Kidney (tissue), 14 donors: ENCODE measurements around the gene EDC3. TPM values are rescaled to one million over a fixed set of nuclear protein-coding genes. Genes with fewer than 3 reads are reported as not detected.

Source experiments
- DNase-seq, 5 donors: peaks; one replicate each; pipeline ENCODE4 v3.0.0-alpha.2; 2013 to 2020
- FAIRE-seq: peaks from 2 replicates; lab custom pipeline; 2012; peaks lifted over from hg19 to GRCh38; lab: Jason Lieb, UNC
- H3K27ac ChIP-seq, 2 donors: one replicate each; pipeline ENCODE4 v1.7.0; 2013; ENCODE audit warnings: low read depth in 2 of 2, low read length in 2 of 2, inconsistent platforms in 1 of 2
- H3K27me3 ChIP-seq: one replicate; pipeline ENCODE4 v1.7.1; 2013; ENCODE audit warnings: low read length, inconsistent platforms; ENCODE audit not compliant: control insufficient read depth, insufficient read depth
- H3K36me3 ChIP-seq, 3 donors: one replicate each; pipeline versions ENCODE4 v1.7.0 to v1.7.1; 2013; ENCODE audit warnings: low read length in 3 of 3, control low read depth in 1 of 3, inconsistent platforms in 1 of 3; ENCODE audit not compliant: insufficient read depth in 3 of 3, control insufficient read depth in 2 of 3
- H3K4me1 ChIP-seq, 3 donors: one replicate each; pipeline versions ENCODE4 v1.7.0 to v1.7.1; 2013; ENCODE audit warnings: low read length in 3 of 3, inconsistent platforms in 1 of 3, low read depth in 1 of 3; ENCODE audit not compliant: control insufficient read depth in 2 of 3, insufficient read depth in 2 of 3
- H3K4me3 ChIP-seq, 3 donors: one replicate each; pipeline versions ENCODE4 v1.7.0 to v1.8.1; 2013; ENCODE audit warnings: low read length in 3 of 3, control low read depth in 1 of 3, inconsistent platforms in 1 of 3
- H3K9ac ChIP-seq, 3 donors: one replicate each; pipeline versions ENCODE4 v1.7.0 to v1.7.1; 2013; ENCODE audit warnings: low read length in 3 of 3, control low read depth in 1 of 3, inconsistent platforms in 1 of 3
- H3K9me3 ChIP-seq, 3 donors: one replicate each; pipeline versions ENCODE4 v1.7.0 to v1.7.1; 2013; ENCODE audit warnings: low read length in 3 of 3, control low read depth in 1 of 3, inconsistent platforms in 1 of 3; ENCODE audit not compliant: control insufficient read depth in 2 of 3, insufficient read depth in 1 of 3
- intact Hi-C: fragments of 100-400 bp; cut with DNase I; formaldehyde crosslinking; loops from one replicate; pipeline ENCODE4 v1.11.1; 2022
- polyA plus RNA-seq: library from polyadenylated mRNA; stranded (reverse); fragments of 350-450 nt; fragmentation: Illumina TruSeq; extraction: RNeasy Lipid Tissue Mini Kit (QIAGEN cat#74804); gene quantifications from one replicate; pipeline ENCODE4 v1.2.3, GENCODE V29; 2014; ENCODE audit warnings: low read depth, low replicate concordance; ENCODE audit not compliant: insufficient read depth
- total RNA-seq: library from RNA; stranded (reverse); fragmentation: NEBNext Ultra II Directional; extraction: Animal tissue kit (Norgen Biotek cat#: 25700); gene quantifications from one replicate; pipeline ENCODE4 v1.2.1, GENCODE V29; 2021
- TF ChIP-seq, protein P1 (sequence below): IDR thresholded peaks from 3 replicates; pipeline ENCODE4 v1.5.1; 2012; ENCODE audit warnings: mild to moderate bottlenecking, moderate library complexity, borderline replicate concordance; ENCODE audit not compliant: insufficient read depth; ENCODE audit errors: extremely low read depth
- donor health status: control.
- donor health status: control.
- donor health status: control.
- donor health status: control.
- donor health status: control.
- donor health status: DM: yes; HTN: yes; CAD: no.
- donor health status: Normal renal cell carcinoma (clear cell type).

EDC3 gene
- total and polyA plus RNA-seq, 2 donors from 2014 or later = 11.5 to 27.7 TPM

DNA sequence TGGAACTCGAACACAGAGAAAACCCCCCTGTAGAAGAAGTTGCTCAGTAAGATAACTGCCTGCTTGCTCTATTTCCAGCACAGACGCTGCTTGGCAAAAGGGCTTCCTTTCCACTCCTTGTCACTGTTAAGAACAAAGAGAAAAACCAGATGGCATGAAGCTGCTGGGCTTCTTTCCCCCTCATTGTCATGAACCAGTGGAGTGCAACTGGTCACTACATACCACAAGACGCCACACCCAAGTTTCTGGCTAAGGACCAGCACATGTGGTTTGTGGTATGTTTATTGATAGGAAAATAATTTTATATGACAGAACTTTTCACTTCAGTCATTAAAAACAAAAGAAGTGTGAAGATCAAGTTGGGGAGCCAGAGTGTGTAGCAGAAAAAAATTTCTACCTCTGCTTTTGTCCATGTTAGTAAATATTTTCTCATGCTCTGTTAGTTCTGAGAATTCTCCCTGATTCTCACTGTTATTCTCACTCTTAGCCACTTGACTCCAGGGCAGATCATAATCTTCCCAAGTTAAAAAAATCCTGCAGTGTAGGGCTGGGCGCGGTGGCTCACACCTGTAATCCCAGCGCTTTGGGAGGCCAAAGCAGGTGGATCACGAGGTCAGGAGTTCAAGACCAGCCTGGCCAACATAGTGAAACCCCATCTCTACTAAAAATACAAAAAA lies 42.3 kb downstream of the EDC3 start:
- no peak overlapping the region for H3K4me3 ChIP-seq
- H3K9me3 ChIP-seq = no peaks in the 10 kb centered on the region
- no peaks in the 10 kb centered on the region for H3K27me3 ChIP-seq
- intact Hi-C loops = no loop called here
- no peak overlapping the region for H3K9ac ChIP-seq
- FAIRE-seq (no peak), DNase-seq (no peak)
- H3K4me1 ChIP-seq = peaks cover 0 to 14% (median 6%) of the 10 kb centered on the region in 3 donors
- TF ChIP-seq, protein P1, sequence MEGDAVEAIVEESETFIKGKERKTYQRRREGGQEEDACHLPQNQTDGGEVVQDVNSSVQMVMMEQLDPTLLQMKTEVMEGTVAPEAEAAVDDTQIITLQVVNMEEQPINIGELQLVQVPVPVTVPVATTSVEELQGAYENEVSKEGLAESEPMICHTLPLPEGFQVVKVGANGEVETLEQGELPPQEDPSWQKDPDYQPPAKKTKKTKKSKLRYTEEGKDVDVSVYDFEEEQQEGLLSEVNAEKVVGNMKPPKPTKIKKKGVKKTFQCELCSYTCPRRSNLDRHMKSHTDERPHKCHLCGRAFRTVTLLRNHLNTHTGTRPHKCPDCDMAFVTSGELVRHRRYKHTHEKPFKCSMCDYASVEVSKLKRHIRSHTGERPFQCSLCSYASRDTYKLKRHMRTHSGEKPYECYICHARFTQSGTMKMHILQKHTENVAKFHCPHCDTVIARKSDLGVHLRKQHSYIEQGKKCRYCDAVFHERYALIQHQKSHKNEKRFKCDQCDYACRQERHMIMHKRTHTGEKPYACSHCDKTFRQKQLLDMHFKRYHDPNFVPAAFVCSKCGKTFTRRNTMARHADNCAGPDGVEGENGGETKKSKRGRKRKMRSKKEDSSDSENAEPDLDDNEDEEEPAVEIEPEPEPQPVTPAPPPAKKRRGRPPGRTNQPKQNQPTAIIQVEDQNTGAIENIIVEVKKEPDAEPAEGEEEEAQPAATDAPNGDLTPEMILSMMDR = no peak
- no peaks in the 10 kb centered on the region for H3K36me3 ChIP-seq
- H3K27ac ChIP-seq = no peak overlapping the region

DNA sequence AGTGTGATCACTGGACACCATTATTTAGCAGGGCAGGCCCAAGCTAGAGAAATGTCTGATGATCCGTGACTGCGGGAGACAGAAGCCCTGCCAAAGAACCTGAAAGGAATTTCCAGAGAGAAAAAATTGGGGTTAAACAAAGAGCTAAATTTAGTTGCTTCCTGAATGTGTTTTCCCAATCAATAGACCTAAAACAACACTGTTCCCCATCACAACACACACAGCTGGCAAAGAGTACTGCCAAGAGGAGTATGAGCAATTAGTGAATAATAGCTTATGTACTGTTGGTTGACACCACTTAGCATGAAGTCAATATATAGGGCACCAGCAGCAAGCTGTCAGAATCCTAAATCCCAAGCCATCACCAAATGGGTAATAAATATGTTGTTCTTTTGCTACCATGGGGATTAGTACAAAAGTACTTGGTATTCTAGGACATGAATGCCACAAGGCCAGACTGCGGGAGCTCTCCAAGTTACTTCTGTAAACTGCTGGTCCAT lies 44.5 kb downstream of the EDC3 start:
- no peak overlapping the region for H3K27ac ChIP-seq
- H3K4me3 ChIP-seq = no peak overlapping the region
- peaks cover 0 to 7% (median 3%) of the 10 kb centered on the region in 3 donors for H3K4me1 ChIP-seq
- no peaks in the 10 kb centered on the region for H3K9me3 ChIP-seq
- no peak for FAIRE-seq
- TF ChIP-seq, protein P1 = no peak
- intact Hi-C loops = no loop called here
- H3K36me3 ChIP-seq = no peaks in the 10 kb centered on the region
- H3K9ac ChIP-seq = no peak overlapping the region
- no peaks in the 10 kb centered on the region for H3K27me3 ChIP-seq
- DNase-seq = no peak

DNA sequence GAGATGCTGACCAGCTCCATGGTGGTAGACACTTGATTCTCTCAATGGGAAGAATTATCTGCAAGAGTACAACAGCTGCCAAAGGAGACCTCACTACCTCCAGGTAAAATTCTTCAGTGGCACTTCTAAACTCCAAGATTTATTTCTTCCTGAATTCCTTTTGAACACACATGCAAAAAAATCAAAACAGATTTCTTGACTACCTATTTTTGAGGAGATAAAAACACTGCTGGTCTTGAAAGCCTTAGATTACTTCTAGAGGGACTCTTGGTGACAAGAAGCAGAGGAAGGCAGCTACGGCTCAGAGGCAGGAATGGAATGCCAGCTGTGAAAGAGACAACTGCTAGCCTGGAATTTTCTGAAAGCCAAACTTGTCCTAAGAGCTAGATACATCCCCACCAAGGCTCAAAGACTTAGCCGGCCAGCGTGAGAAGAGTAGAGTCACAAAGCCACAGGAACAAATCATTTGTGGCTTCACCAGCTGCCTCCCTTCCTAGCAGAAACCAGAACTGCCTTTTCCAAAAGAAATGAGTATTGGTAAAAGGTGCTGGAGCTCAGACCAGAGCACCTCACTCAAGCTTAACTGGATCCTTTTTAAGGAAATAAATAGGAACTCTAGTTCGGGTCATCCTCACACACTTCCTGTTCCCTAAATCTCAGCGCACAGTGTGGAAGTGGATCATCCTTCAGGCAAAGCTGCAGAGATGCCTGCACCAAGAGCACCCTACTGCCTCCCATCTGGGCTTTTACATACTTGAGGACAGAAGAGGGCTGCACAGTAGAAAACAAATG lies 47.6 kb downstream of the EDC3 start:
- DNase-seq (no peak), FAIRE-seq (no peak)
- intact Hi-C loops = no loop called here
- TF ChIP-seq, protein P1 = no peak
- Histone ChIP-seq H3K4me1 (peaks cover 0 to 12% (median 3%) of the 10 kb centered on the region in 3 donors), H3K9me3 (no peaks in the 10 kb centered on the region), H3K27ac (no peak overlapping the region), H3K9ac (no peak overlapping the region), H3K27me3 (no peaks in the 10 kb centered on the region), H3K4me3 (no peak overlapping the region), H3K36me3 (no peaks in the 10 kb centered on the region)
